ENCODE data around the gene C4orf50. TPM values are rescaled to one million over a fixed set of nuclear protein-coding genes. Genes with fewer than 3 reads are reported as not detected.
A peak's percentile ranks its signal among the peaks of the same experiment; 100 is the strongest.

C4orf50 gene
- total and polyA plus RNA-seq, 12 donors: 0.08 to 1.4 (median 0.56) TPM; not detected in 4

- TF ChIP-seq CTCF (IDR thresholded peaks at IDR 0.05) (no peak), POLR2A (IDR thresholded peaks at IDR 0.05) (no peak)
- DNase-seq: no peak
- Histone ChIP-seq H3K4me1 (replicated peaks in 1 of 2) (peaks cover 0 to 7% of the 10 kb centered on the region in 2 donors), H3K4me3 (no peak overlapping the region), H3K27me3 (no peaks in the 10 kb centered on the region), H3K36me3 (replicated peaks in 1 of 2) (no peaks in the 10 kb centered on the region), H3K9me3 (replicated peaks in 1 of 3) (no peaks in the 10 kb centered on the region), H3K27ac (no peak overlapping the region)
- 91 to 95% (median 94%) methylated on average over 3 of the region's 3 CpGs for WGBS, 4 donors
- intact Hi-C loops (cut with DNase I): no loop called here
Observed at GRCh38 chr4:5867866-5868265, 150.4 kb downstream of the C4orf50 start.

GRCh38 chr4:5866841-5867813 is 151.1 kb downstream of the C4orf50 start:
- intact Hi-C loops (cut with DNase I): no loop called here
- Histone ChIP-seq H3K27me3 (no peaks in the 10 kb centered on the region), H3K27ac (no peak overlapping the region), H3K4me1 (replicated peaks in 1 of 2) (peaks cover 0 to 7% of the 10 kb centered on the region in 2 donors), H3K4me3 (no peak overlapping the region), H3K36me3 (replicated peaks in 1 of 2) (no peaks in the 10 kb centered on the region), H3K9me3 (replicated peaks in 1 of 3) (no peaks in the 10 kb centered on the region)
- DNase-seq: no peak
- TF ChIP-seq CTCF (IDR thresholded peaks at IDR 0.05) (no peak), POLR2A (IDR thresholded peaks at IDR 0.05) (no peak)
- WGBS, 4 donors: 63 to 71% (median 67%) methylated on average over 10 of the region's 10 CpGs

- Histone ChIP-seq H3K27ac (no peak overlapping the region), H3K4me1 (replicated peaks in 1 of 2) (peaks cover 0 to 7% of the 10 kb centered on the region in 2 donors), H3K27me3 (peaks cover under 1% of the 10 kb centered on the region), H3K4me3 (no peak overlapping the region), H3K9me3 (replicated peaks in 1 of 3) (no peaks in the 10 kb centered on the region), H3K36me3 (replicated peaks in 1 of 2) (no peaks in the 10 kb centered on the region)
- intact Hi-C loops (cut with DNase I): no loop called here
- no peak for TF ChIP-seq POLR2A (IDR thresholded peaks at IDR 0.05)
- TF ChIP-seq CTCF (IDR thresholded peaks at IDR 0.05): no peak
- DNase-seq: no peak
- 71 to 80% (median 74%) methylated on average over 7 to 12 of the region's 12 CpGs for WGBS, 4 donors
Observed at GRCh38 chr4:5865896-5866599, 152.2 kb downstream of the C4orf50 start.

GRCh38 chr4:5863461-5864113 is 154.6 kb downstream of the C4orf50 start:
- H3K4me3 ChIP-seq: no peak overlapping the region
- TF ChIP-seq POLR2A (IDR thresholded peaks at IDR 0.05) (no peak), CTCF (IDR thresholded peaks at IDR 0.05) (no peak)
- no peaks in the 10 kb centered on the region for H3K36me3 ChIP-seq (replicated peaks in 1 of 2)
- no peaks in the 10 kb centered on the region for H3K9me3 ChIP-seq (replicated peaks in 1 of 3)
- DNase-seq: peak; percentile 40 to 81 (median 50)
- intact Hi-C loops (cut with DNase I): no loop called here
- WGBS, 4 donors: 36 to 48% (median 45%) methylated on average over 14 to 15 of the region's 15 CpGs
- H3K27me3 ChIP-seq: peaks cover 3% of the 10 kb centered on the region
- no peak overlapping the region for H3K27ac ChIP-seq
- peaks cover 0 to 7% of the 10 kb centered on the region in 2 donors for H3K4me1 ChIP-seq (replicated peaks in 1 of 2)
